ENCODE data around the gene CA12.

Gene CA12

GRCh38 chr15:63366451-63366850, 15.2 kb downstream of the CA12 start:
- no peak overlapping the region for H3K9ac ChIP-seq (ENCODE audit: low read length in 2 of 2)

GRCh38 chr15:63365273-63365680, 16.4 kb downstream of the CA12 start:
- no peak overlapping the region for H3K27ac ChIP-seq (ENCODE audit: low read length)
- peaks cover 11% of the 10 kb centered on the region for H3K4me1 ChIP-seq (ENCODE audit: control insufficient read depth, insufficient read depth, low read length)
- no peaks in the 10 kb centered on the region for H3K36me3 ChIP-seq (ENCODE audit: control insufficient read depth in 2 of 2, insufficient read depth in 2 of 2, low read length in 2 of 2)
- H3K9ac ChIP-seq (ENCODE audit: low read length in 2 of 2) = no peak overlapping the region
- H3K9me3 ChIP-seq (ENCODE audit: control insufficient read depth in 2 of 2, low read length in 2 of 2) = no peaks in the 10 kb centered on the region
- no peaks in the 10 kb centered on the region for H3K27me3 ChIP-seq (ENCODE audit: control insufficient read depth in 1 of 2, insufficient read depth in 2 of 2, low read length in 2 of 2)
- no peak overlapping the region for H3K4me3 ChIP-seq (ENCODE audit: low read length in 2 of 2)

More at GRCh38 chr15:63366451-63366850, 15.2 kb downstream of the CA12 start:
- Histone ChIP-seq H3K4me1 (ENCODE audit: control insufficient read depth, insufficient read depth, low read length) (peaks cover 11% of the 10 kb centered on the region), H3K4me3 (ENCODE audit: low read length in 2 of 2) (no peak overlapping the region), H3K27ac (ENCODE audit: low read length) (no peak overlapping the region), H3K9me3 (ENCODE audit: control insufficient read depth in 2 of 2, low read length in 2 of 2) (no peaks in the 10 kb centered on the region), H3K36me3 (ENCODE audit: control insufficient read depth in 2 of 2, insufficient read depth in 2 of 2, low read length in 2 of 2) (no peaks in the 10 kb centered on the region), H3K27me3 (ENCODE audit: control insufficient read depth in 1 of 2, insufficient read depth in 2 of 2, low read length in 2 of 2) (no peaks in the 10 kb centered on the region)

GRCh38 chr15:63364399-63365272, 17.0 kb downstream of the CA12 start:
- Histone ChIP-seq H3K36me3 (ENCODE audit: control insufficient read depth in 2 of 2, insufficient read depth in 2 of 2, low read length in 2 of 2) (no peaks in the 10 kb centered on the region), H3K27me3 (ENCODE audit: control insufficient read depth in 1 of 2, insufficient read depth in 2 of 2, low read length in 2 of 2) (no peaks in the 10 kb centered on the region), H3K9ac (ENCODE audit: low read length in 2 of 2) (no peak overlapping the region), H3K4me1 (ENCODE audit: control insufficient read depth, insufficient read depth, low read length) (peaks cover 11% of the 10 kb centered on the region), H3K9me3 (ENCODE audit: control insufficient read depth in 2 of 2, low read length in 2 of 2) (no peaks in the 10 kb centered on the region), H3K4me3 (ENCODE audit: low read length in 2 of 2) (no peak overlapping the region), H3K27ac (ENCODE audit: low read length) (no peak overlapping the region)

GRCh38 chr15:63363292-63363691, 18.4 kb downstream of the CA12 start:
- H3K9ac ChIP-seq (ENCODE audit: low read length in 2 of 2) = no peak overlapping the region
- no peaks in the 10 kb centered on the region for H3K36me3 ChIP-seq (ENCODE audit: control insufficient read depth in 2 of 2, insufficient read depth in 2 of 2, low read length in 2 of 2)
- H3K4me3 ChIP-seq (ENCODE audit: low read length in 2 of 2) = no peak overlapping the region
- no peaks in the 10 kb centered on the region for H3K27me3 ChIP-seq (ENCODE audit: control insufficient read depth in 1 of 2, insufficient read depth in 2 of 2, low read length in 2 of 2)
- H3K27ac ChIP-seq (ENCODE audit: low read length) = no peak overlapping the region
- H3K4me1 ChIP-seq (ENCODE audit: control insufficient read depth, insufficient read depth, low read length) = peaks cover 11% of the 10 kb centered on the region
- no peaks in the 10 kb centered on the region for H3K9me3 ChIP-seq (ENCODE audit: control insufficient read depth in 2 of 2, low read length in 2 of 2)

- Histone ChIP-seq H3K9me3 (ENCODE audit: control insufficient read depth in 2 of 2, low read length in 2 of 2) (no peaks in the 10 kb centered on the region), H3K36me3 (ENCODE audit: control insufficient read depth in 2 of 2, insufficient read depth in 2 of 2, low read length in 2 of 2) (no peaks in the 10 kb centered on the region), H3K27ac (ENCODE audit: low read length) (no peak overlapping the region), H3K27me3 (ENCODE audit: control insufficient read depth in 1 of 2, insufficient read depth in 2 of 2, low read length in 2 of 2) (no peaks in the 10 kb centered on the region), H3K9ac (ENCODE audit: low read length in 2 of 2) (no peak overlapping the region), H3K4me3 (ENCODE audit: low read length in 2 of 2) (no peak overlapping the region), H3K4me1 (ENCODE audit: control insufficient read depth, insufficient read depth, low read length) (peaks cover 11% of the 10 kb centered on the region)
These were observed 18.8 kb downstream of the CA12 start for GRCh38 chr15:63362885-63363284.

GRCh38 chr15:63362196-63362595, 19.4 kb downstream of the CA12 start:
- H3K27me3 ChIP-seq (ENCODE audit: control insufficient read depth in 1 of 2, insufficient read depth in 2 of 2, low read length in 2 of 2) = no peaks in the 10 kb centered on the region
- no peak overlapping the region for H3K4me3 ChIP-seq (ENCODE audit: low read length in 2 of 2)
- H3K4me1 ChIP-seq (ENCODE audit: control insufficient read depth, insufficient read depth, low read length) = peaks cover 11% of the 10 kb centered on the region
- H3K36me3 ChIP-seq (ENCODE audit: control insufficient read depth in 2 of 2, insufficient read depth in 2 of 2, low read length in 2 of 2) = no peaks in the 10 kb centered on the region
- H3K9me3 ChIP-seq (ENCODE audit: control insufficient read depth in 2 of 2, low read length in 2 of 2) = no peaks in the 10 kb centered on the region
- no peak overlapping the region for H3K27ac ChIP-seq (ENCODE audit: low read length)
- H3K9ac ChIP-seq (ENCODE audit: low read length in 2 of 2) = no peak overlapping the region

- Histone ChIP-seq H3K9ac (ENCODE audit: low read length in 2 of 2) (no peak overlapping the region), H3K27ac (ENCODE audit: low read length) (no peak overlapping the region), H3K4me1 (ENCODE audit: control insufficient read depth, insufficient read depth, low read length) (peaks cover 11% of the 10 kb centered on the region), H3K36me3 (ENCODE audit: control insufficient read depth in 2 of 2, insufficient read depth in 2 of 2, low read length in 2 of 2) (no peaks in the 10 kb centered on the region), H3K4me3 (ENCODE audit: low read length in 2 of 2) (no peak overlapping the region), H3K27me3 (ENCODE audit: control insufficient read depth in 1 of 2, insufficient read depth in 2 of 2, low read length in 2 of 2) (no peaks in the 10 kb centered on the region), H3K9me3 (ENCODE audit: control insufficient read depth in 2 of 2, low read length in 2 of 2) (no peaks in the 10 kb centered on the region)
These were observed 21.5 kb downstream of the CA12 start for GRCh38 chr15:63360170-63360569.

- H3K4me1 ChIP-seq (ENCODE audit: control insufficient read depth, insufficient read depth, low read length) = peaks cover 4% of the 10 kb centered on the region
- no peak overlapping the region for H3K9ac ChIP-seq (ENCODE audit: low read length in 2 of 2)
- H3K36me3 ChIP-seq (ENCODE audit: control insufficient read depth in 2 of 2, insufficient read depth in 2 of 2, low read length in 2 of 2) = no peaks in the 10 kb centered on the region
- H3K27ac ChIP-seq (ENCODE audit: low read length) = no peak overlapping the region
- no peaks in the 10 kb centered on the region for H3K27me3 ChIP-seq (ENCODE audit: control insufficient read depth in 1 of 2, insufficient read depth in 2 of 2, low read length in 2 of 2)
- no peaks in the 10 kb centered on the region for H3K9me3 ChIP-seq (ENCODE audit: control insufficient read depth in 2 of 2, low read length in 2 of 2)
- H3K4me3 ChIP-seq (ENCODE audit: low read length in 2 of 2) = no peak overlapping the region
These were observed 23.2 kb downstream of the CA12 start for GRCh38 chr15:63358241-63359029.

- H3K9me3 ChIP-seq (ENCODE audit: control insufficient read depth in 2 of 2, low read length in 2 of 2) = no peaks in the 10 kb centered on the region
- peaks cover 4% of the 10 kb centered on the region for H3K4me1 ChIP-seq (ENCODE audit: control insufficient read depth, insufficient read depth, low read length)
- no peak overlapping the region for H3K9ac ChIP-seq (ENCODE audit: low read length in 2 of 2)
- H3K4me3 ChIP-seq (ENCODE audit: low read length in 2 of 2) = no peak overlapping the region
- no peaks in the 10 kb centered on the region for H3K36me3 ChIP-seq (ENCODE audit: control insufficient read depth in 2 of 2, insufficient read depth in 2 of 2, low read length in 2 of 2)
- no peak overlapping the region for H3K27ac ChIP-seq (ENCODE audit: low read length)
- no peaks in the 10 kb centered on the region for H3K27me3 ChIP-seq (ENCODE audit: control insufficient read depth in 1 of 2, insufficient read depth in 2 of 2, low read length in 2 of 2)
These were observed 23.9 kb downstream of the CA12 start for GRCh38 chr15:63357731-63358130.

GRCh38 chr15:63357061-63357460, 24.6 kb downstream of the CA12 start:
- Histone ChIP-seq H3K4me1 (ENCODE audit: control insufficient read depth, insufficient read depth, low read length) (peaks cover under 1% of the 10 kb centered on the region), H3K27ac (ENCODE audit: low read length) (no peak overlapping the region), H3K36me3 (ENCODE audit: control insufficient read depth in 2 of 2, insufficient read depth in 2 of 2, low read length in 2 of 2) (no peaks in the 10 kb centered on the region), H3K27me3 (ENCODE audit: control insufficient read depth in 1 of 2, insufficient read depth in 2 of 2, low read length in 2 of 2) (no peaks in the 10 kb centered on the region), H3K4me3 (ENCODE audit: low read length in 2 of 2) (no peak overlapping the region), H3K9ac (ENCODE audit: low read length in 2 of 2) (no peak overlapping the region), H3K9me3 (ENCODE audit: control insufficient read depth in 2 of 2, low read length in 2 of 2) (no peaks in the 10 kb centered on the region)

All from stomach smooth muscle (tissue), 2 donors.